GM12892 (cell line): ENCODE measurements around the gene LRRC74A.

Experiments used
- POLR2A ChIP-seq: IDR thresholded peaks from 2 replicates; pipeline ENCODE4 v1.6.1; 2011; ENCODE audit warnings: low read depth, low read length, control low read depth
- POLR2AphosphoS5 ChIP-seq: IDR thresholded peaks from 2 replicates; pipeline ENCODE4 v1.6.1; 2011; ENCODE audit warnings: low read depth, low read length, control low read depth
- TAF1 ChIP-seq: IDR thresholded peaks from 2 replicates; pipeline ENCODE4 v1.6.1; 2011; ENCODE audit warnings: low read depth, mild to moderate bottlenecking, control low read depth, low read length, borderline replicate concordance

DNA sequence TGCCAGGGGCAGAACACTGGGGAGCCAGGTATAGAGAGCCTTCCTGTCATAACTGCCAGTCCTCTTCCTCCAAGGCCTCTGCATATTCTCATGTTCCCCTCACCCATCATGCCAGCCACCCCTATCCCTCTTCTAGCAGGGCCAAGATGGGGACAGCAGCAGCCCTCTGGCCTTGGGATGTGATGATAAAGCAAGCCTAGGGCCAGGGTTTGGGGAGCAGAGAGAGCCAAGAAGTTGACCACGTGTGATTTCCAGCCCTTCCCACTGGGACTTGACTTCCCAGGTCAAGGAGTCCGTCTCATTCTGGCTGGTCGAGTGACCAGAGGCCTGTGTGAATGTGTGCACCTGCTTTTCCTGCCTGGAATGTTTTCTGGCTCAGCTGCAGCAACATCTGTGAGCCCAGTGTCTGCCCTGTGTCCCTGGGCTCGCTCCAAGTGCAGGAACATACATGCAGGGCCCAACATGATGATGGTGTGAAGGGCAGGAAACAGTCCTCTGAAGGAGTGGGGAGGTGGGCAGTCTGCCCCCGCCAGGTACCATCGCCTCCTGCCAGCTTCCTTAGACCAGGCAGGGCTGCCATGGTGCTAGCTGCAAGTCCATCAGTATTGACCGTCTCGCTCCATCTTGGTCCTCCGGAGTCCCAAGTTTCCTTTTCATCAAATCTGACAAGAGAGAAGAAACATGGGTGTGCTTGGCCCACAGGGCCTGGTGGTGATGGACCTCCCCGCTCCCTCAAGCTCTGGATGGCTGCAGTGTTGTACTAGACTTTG, 43.9 kb upstream of the LRRC74A start:
- TF ChIP-seq POLR2A (no peak), POLR2AphosphoS5 (no peak), TAF1 (no peak)
